ENCODE data around the gene ATXN7L1.

DNA sequence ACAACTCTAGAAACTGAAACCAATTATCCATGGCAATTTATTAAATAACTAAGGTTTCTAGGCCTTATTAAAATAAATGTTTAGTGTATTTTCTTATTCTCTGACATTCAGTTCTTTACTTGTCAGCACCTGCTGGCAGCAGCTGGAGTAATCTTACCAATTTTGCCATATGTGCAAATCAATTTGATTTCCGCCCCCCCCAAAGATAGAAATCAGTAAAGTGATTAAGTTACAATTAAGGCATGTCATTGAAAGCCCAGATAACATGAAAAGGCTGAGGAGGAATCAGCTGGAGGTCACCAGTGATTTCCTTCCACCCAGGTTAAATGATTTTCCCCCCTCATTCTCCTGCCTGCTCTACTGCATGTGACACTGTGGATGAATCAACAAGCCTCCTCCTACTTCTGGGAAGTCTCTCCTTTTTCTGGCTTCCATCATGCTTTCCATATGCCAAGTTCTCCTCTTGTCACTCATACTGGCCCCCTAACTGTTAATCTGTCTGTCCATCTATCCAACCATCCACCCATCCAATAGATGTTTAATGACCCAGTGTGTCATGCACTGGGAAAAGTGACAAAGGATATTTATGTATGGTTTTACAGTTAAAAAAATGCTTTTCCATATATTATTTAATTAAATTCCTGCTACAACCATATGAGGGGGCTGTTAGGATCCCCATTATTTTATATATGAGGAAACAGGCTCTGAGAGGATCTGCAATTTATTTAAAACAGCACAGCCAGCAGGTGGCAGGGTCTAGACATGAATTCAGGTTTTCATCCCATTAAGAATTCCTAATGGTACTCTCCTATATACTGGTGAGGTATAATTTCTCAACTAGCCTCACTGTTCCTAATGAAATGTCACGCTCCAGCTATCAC lies 116.5 kb downstream of the ATXN7L1 start:
- TF ChIP-seq POLR2A (IDR thresholded peaks at IDR 0.05; ENCODE audit: low read depth, low read length) = no peak
- no peak for TF ChIP-seq POLR2AphosphoS5 (IDR thresholded peaks at IDR 0.05; ENCODE audit: low read depth, low read length)
